PC-9 (cell line): ENCODE data around the gene LRCOL1.

Experiments
- CTCF ChIP-seq: fragments of 200-600 bp; sonication (generic); conservative IDR thresholded peaks from 2 replicates; pipeline ENCODE4 v1.6.1; 2017; ENCODE audit warnings: mixed run types, antibody characterized with exemption, mild to moderate bottlenecking, moderate library complexity
- EZH2 ChIP-seq: fragments of 200-600 bp; sonication (generic); IDR thresholded peaks from 2 replicates; pipeline ENCODE4 v1.8.0; 2017; ENCODE audit warnings: antibody characterized with exemption, low read depth

GRCh38 chr12:132653567-132654290 is 43.3 kb upstream of the LRCOL1 start:
- TF ChIP-seq CTCF (no peak), EZH2 (no peak)
